IMR-90 (cell line): Measurements from ENCODE around the gene AKR1D1. TPM values are rescaled to one million over a fixed set of nuclear protein-coding genes. Genes with fewer than 3 reads are reported as not detected.

Source experiments
- ATAC-seq: fragments of 200-7000 bp; cut with Tn5 transposase; 2 replicates; pipeline ENCODE4 v1.9.1; 2020; ENCODE audit warnings: low read depth, mild to moderate bottlenecking, moderate library complexity
- BruUV-seq: library from RNA; stranded (reverse); fragments of 400-500 nt; replicated peaks from 2 replicates; lab custom pipeline; 2021; lab: Mats Ljungman, UMichigan
- CTCF ChIA-PET: fragments of 300-600 bp; formaldehyde crosslinking; extraction: SDS; loops from one replicate; lab custom pipeline; 2021; ENCODE audit warnings: antibody characterized with exemption; lab: Yijun Ruan, JAX
- POLR2A ChIA-PET: fragments of 300-600 bp; sonication (Branson Sonifier 250); formaldehyde crosslinking; loops from one replicate; lab custom pipeline; 2022; ENCODE audit warnings: antibody characterized with exemption; ENCODE audit not compliant: unreplicated experiment; lab: Charles Lee
- DNase-seq: peaks from one replicate; pipeline ENCODE4 v3.0.0; 2013
- H2AFZ ChIP-seq: replicated peaks from 2 replicates; pipeline ENCODE3; 2013; ENCODE audit warnings: low read length, mild to moderate bottlenecking; ENCODE audit not compliant: poor library complexity
- H2AK5ac ChIP-seq: 2 replicates; pipeline ENCODE4 v1.6.1; 2013; ENCODE audit warnings: low read depth, low read length, inconsistent platforms
- H2AK9ac ChIP-seq: replicated peaks from 2 replicates; pipeline ENCODE3; 2013; ENCODE audit warnings: mild to moderate bottlenecking, low read depth, low read length, moderate library complexity; ENCODE audit not compliant: poor library complexity
- H2BK120ac ChIP-seq: 2 replicates; pipeline ENCODE4 v1.6.1; 2013; ENCODE audit warnings: low read depth, low read length, inconsistent platforms
- H2BK15ac ChIP-seq: 3 replicates; pipeline ENCODE4 v1.6.1; 2013; ENCODE audit warnings: low read depth, low read length, inconsistent platforms
- H2BK20ac ChIP-seq: 2 replicates; pipeline ENCODE4 v1.6.1; 2013; ENCODE audit warnings: low read depth, mild to moderate bottlenecking, inconsistent platforms, low read length, moderate library complexity
- H2BK5ac ChIP-seq: 2 replicates; pipeline ENCODE4 v1.6.1; 2013; ENCODE audit warnings: mild to moderate bottlenecking, low read depth, low read length, inconsistent platforms; ENCODE audit not compliant: poor library complexity, severe bottlenecking
- H3K14ac ChIP-seq: replicated peaks from 2 replicates; pipeline ENCODE4 v1.6.1; 2013; ENCODE audit warnings: low read depth, low read length, inconsistent platforms
- H3K18ac ChIP-seq: 2 replicates; pipeline ENCODE4 v1.6.1; 2013; ENCODE audit warnings: low read depth, low read length, control low read depth
- H3K23ac ChIP-seq: 2 replicates; pipeline ENCODE4 v1.6.1; 2013; ENCODE audit warnings: low read depth, low read length, inconsistent platforms
- H3K27ac ChIP-seq: 2 replicates; pipeline ENCODE4 v1.5.1; 2013; ENCODE audit warnings: mild to moderate bottlenecking, control low read depth, low read length; ENCODE audit not compliant: insufficient read depth
- H3K27me3 ChIP-seq: 2 replicates; pipeline ENCODE4 v1.6.1; 2013; ENCODE audit warnings: low read length; ENCODE audit not compliant: control insufficient read depth, insufficient read depth
- H3K36me3 ChIP-seq: 2 replicates; pipeline ENCODE4 v1.6.1; 2013; ENCODE audit warnings: low read length, mixed read lengths; ENCODE audit not compliant: control insufficient read depth, insufficient read depth
- H3K4ac ChIP-seq: 2 replicates; pipeline ENCODE4 v1.6.1; 2013; ENCODE audit warnings: low read depth, low read length, inconsistent platforms
- H3K4me1 ChIP-seq: 2 replicates; pipeline ENCODE4 v1.6.1; 2013; ENCODE audit warnings: low read length, mixed read lengths; ENCODE audit not compliant: control insufficient read depth, insufficient read depth
- H3K4me2 ChIP-seq: 2 replicates; pipeline ENCODE4 v1.6.1; 2013; ENCODE audit warnings: low read depth, mild to moderate bottlenecking, control low read depth, low read length, moderate library complexity
- H3K4me3 ChIP-seq: 2 replicates; pipeline ENCODE4 v1.5.1; 2013; ENCODE audit warnings: low read depth, mild to moderate bottlenecking, control low read depth, low read length, moderate library complexity; ENCODE audit not compliant: insufficient read depth
- H3K56ac ChIP-seq: 2 replicates; pipeline ENCODE4 v1.6.1; 2013; ENCODE audit warnings: low read length, inconsistent platforms; ENCODE audit not compliant: insufficient read depth; ENCODE audit errors: extremely low read depth
- H3K79me1 ChIP-seq, 2 experiments: 2 replicates each; pipeline ENCODE4 v1.6.1; 2013; ENCODE audit warnings: low read length in 2 of 2, inconsistent platforms in 1 of 2, low read depth in 1 of 2
- H3K9ac ChIP-seq: 2 replicates; pipeline ENCODE4 v1.6.1; 2013; ENCODE audit warnings: low read depth, low read length, control low read depth
- H3K9me1 ChIP-seq: 2 replicates; pipeline ENCODE4 v1.6.1; 2013; ENCODE audit warnings: low read length, inconsistent platforms; ENCODE audit not compliant: insufficient read depth
- H3K9me3 ChIP-seq: 2 replicates; pipeline ENCODE4 v1.6.1; 2013; ENCODE audit warnings: low read length; ENCODE audit not compliant: control insufficient read depth, insufficient read depth
- H4K20me1 ChIP-seq: 2 replicates; pipeline ENCODE4 v1.6.1; 2013; ENCODE audit warnings: low read length, inconsistent platforms; ENCODE audit not compliant: insufficient read depth
- H4K5ac ChIP-seq: 2 replicates; pipeline ENCODE4 v1.6.1; 2013; ENCODE audit warnings: mild to moderate bottlenecking, low read depth, low read length, control low read depth
- H4K8ac ChIP-seq, 2 experiments: 2 replicates each; pipeline ENCODE4 v1.6.1; 2013; ENCODE audit warnings: low read depth in 2 of 2, low read length in 2 of 2, control low read depth in 1 of 2, inconsistent platforms in 1 of 2
- H4K91ac ChIP-seq: 2 replicates; pipeline ENCODE4 v1.6.1; 2013; ENCODE audit warnings: low read depth, low read length, inconsistent platforms; ENCODE audit not compliant: insufficient read depth
- CEBPB ChIP-seq: IDR thresholded peaks from 2 replicates; pipeline ENCODE4 v1.6.1; 2012; ENCODE audit warnings: low read depth, low read length, improper control_type of control experiment
- MAZ ChIP-seq: IDR thresholded peaks from 2 replicates; pipeline ENCODE4 v1.6.1; 2012; ENCODE audit warnings: low read depth, mild to moderate bottlenecking, low read length, improper control_type of control experiment, moderate library complexity, borderline replicate concordance
- MXI1 ChIP-seq: IDR thresholded peaks from 2 replicates; pipeline ENCODE4 v1.6.1; 2012; ENCODE audit warnings: low read depth, mild to moderate bottlenecking, low read length, moderate library complexity, borderline replicate concordance
- POLR2A ChIP-seq: IDR thresholded peaks from 2 replicates; pipeline ENCODE4 v1.6.1; 2012; ENCODE audit warnings: mild to moderate bottlenecking, low read depth, low read length
- WGBS, 2 experiments: methylation state at CpG; one replicate each; pipeline versions ENCODE4 v1.1.5 to v1.1.7; 2013; ENCODE audit warnings: missing lambda C conversion rate in 2 of 2; ENCODE audit not compliant: insufficient read length in 1 of 2; ENCODE audit errors: extremely low coverage in 2 of 2; 5-methylcytosine and 5-hydroxymethylcytosine counted together
- dilution Hi-C: fragments of 300-500 bp; cut with HindIII; formaldehyde crosslinking; loops from one replicate; pipeline ENCODE4 v1.14.3; 2018; ENCODE audit warnings: low sequenced_read_pairs; ENCODE audit not compliant: unreplicated experiment
- in situ Hi-C: fragments of 300-500 bp; cut with MboI; formaldehyde crosslinking; loops from 3 replicates; pipeline ENCODE4 v1.14.3; 2019; ENCODE audit warnings: low sequenced_read_pairs, inconsistent platforms, mixed read lengths
- intact Hi-C: fragments of 100-400 bp; cut with micrococcal nuclease; formaldehyde crosslinking; loops from 2 replicates; pipeline ENCODE4 v1.10.0; 2022
- polyA plus RNA-seq, 3 experiments: library from polyadenylated mRNA; depleted of rRNA; stranded (reverse); fragments of >200 nt; gene quantifications; 2 replicates each; pipeline ENCODE4 v1.2.3, GENCODE V29; 2012; ENCODE audit warnings: low replicate concordance in 1 of 3
- total RNA-seq: library from RNA; depleted of rRNA; stranded (reverse); fragments of >200 nt; gene quantifications from 2 replicates; pipeline ENCODE4 v1.2.3, GENCODE V29; 2012
- TF ChIP-seq, protein P1 (sequence below): fragments of 150-350 bp; IDR thresholded peaks from 2 replicates; pipeline ENCODE4 v1.6.1; 2016; ENCODE audit warnings: low read depth, mild to moderate bottlenecking, low read length, moderate library complexity, borderline replicate concordance

AKR1D1 gene
- total and polyA plus RNA-seq, 2 of the 4 experiments (the other 2 are of a cell fraction), result not detected

- intact Hi-C loops (no loop called here), dilution Hi-C loops (no loop called here)
- H2AFZ ChIP-seq, result no peak overlapping the region
Measured at GRCh38 chr7:138070908-138071307, 5.4 kb upstream of the AKR1D1 start.

More at GRCh38 chr7:138070908-138071307, 5.4 kb upstream of the AKR1D1 start:
- Histone ChIP-seq H4K5ac (no peak overlapping the region), H3K56ac (no peak overlapping the region), H2BK120ac (no peak overlapping the region), H3K18ac (no peak overlapping the region), H3K27ac (no peak overlapping the region), H4K20me1 (no peaks in the 10 kb centered on the region), H3K9me3 (no peaks in the 10 kb centered on the region), H2BK15ac (no peak overlapping the region), H3K36me3 (no peaks in the 10 kb centered on the region), H2AK9ac (no peak overlapping the region), H3K9ac (no peak overlapping the region), H4K91ac (no peak overlapping the region), H3K14ac (no peak overlapping the region), H3K23ac (no peak overlapping the region), H2BK20ac (no peak overlapping the region), H3K9me1 (no peaks in the 10 kb centered on the region), H2BK5ac (no peak overlapping the region), H4K8ac (no peak overlapping the region), H3K4me2 (no peak overlapping the region), H2AK5ac (no peak overlapping the region), H3K4me3 (no peak overlapping the region), H3K79me1 (no peaks in the 10 kb centered on the region), H3K4me1 (no peaks in the 10 kb centered on the region), H3K27me3 (no peaks in the 10 kb centered on the region), H3K4ac (no peak overlapping the region)
- POLR2A ChIA-PET, result no interaction called here
- CTCF ChIA-PET, result no interaction called here
- in situ Hi-C loops, result no loop called here
- DNase-seq (no peak), ATAC-seq (no peak)
- no TSS peak for BruUV-seq
- WGBS, 2 experiments, result no CpG with 5 or more reads among the region's 2 CpGs
- TF ChIP-seq CEBPB (no peak), MAZ (no peak), POLR2A (no peak), MXI1 (no peak)
- TF ChIP-seq, protein P1, sequence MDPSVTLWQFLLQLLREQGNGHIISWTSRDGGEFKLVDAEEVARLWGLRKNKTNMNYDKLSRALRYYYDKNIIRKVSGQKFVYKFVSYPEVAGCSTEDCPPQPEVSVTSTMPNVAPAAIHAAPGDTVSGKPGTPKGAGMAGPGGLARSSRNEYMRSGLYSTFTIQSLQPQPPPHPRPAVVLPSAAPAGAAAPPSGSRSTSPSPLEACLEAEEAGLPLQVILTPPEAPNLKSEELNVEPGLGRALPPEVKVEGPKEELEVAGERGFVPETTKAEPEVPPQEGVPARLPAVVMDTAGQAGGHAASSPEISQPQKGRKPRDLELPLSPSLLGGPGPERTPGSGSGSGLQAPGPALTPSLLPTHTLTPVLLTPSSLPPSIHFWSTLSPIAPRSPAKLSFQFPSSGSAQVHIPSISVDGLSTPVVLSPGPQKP, result no peak
